ENCODE measurements around the gene SLC25A53.

DNA sequence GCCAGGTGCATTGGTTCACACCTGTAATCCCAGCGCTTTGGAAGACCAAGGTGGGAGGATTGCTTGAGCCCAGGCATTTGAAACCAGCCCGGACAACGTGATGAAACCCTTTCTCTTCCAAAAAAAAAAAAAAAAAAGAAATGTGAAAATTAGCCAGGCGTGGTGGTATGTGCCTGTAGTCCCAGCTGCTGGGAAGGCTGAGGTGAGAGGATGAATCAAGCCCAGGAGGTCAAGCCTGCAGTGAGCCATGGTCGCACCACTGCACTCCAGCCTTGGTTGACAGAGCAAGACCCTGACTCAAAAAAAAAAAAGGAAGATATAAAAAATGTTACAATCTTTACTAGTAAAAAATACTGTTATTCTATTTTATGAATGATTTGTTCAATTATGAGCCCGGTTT, 15.3 kb upstream of the SLC25A53 start:
- TF ChIP-seq, protein P1, sequence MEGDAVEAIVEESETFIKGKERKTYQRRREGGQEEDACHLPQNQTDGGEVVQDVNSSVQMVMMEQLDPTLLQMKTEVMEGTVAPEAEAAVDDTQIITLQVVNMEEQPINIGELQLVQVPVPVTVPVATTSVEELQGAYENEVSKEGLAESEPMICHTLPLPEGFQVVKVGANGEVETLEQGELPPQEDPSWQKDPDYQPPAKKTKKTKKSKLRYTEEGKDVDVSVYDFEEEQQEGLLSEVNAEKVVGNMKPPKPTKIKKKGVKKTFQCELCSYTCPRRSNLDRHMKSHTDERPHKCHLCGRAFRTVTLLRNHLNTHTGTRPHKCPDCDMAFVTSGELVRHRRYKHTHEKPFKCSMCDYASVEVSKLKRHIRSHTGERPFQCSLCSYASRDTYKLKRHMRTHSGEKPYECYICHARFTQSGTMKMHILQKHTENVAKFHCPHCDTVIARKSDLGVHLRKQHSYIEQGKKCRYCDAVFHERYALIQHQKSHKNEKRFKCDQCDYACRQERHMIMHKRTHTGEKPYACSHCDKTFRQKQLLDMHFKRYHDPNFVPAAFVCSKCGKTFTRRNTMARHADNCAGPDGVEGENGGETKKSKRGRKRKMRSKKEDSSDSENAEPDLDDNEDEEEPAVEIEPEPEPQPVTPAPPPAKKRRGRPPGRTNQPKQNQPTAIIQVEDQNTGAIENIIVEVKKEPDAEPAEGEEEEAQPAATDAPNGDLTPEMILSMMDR (IDR thresholded peaks at IDR 0.05), result no peak
- TF ChIP-seq HOXB5 (CRISPR knock-in tag; IDR thresholded peaks at IDR 0.05) (no peak), CHD2 (IDR thresholded peaks at IDR 0.05; ENCODE audit: low read length, partially characterized antibody) (no peak), CBX2 (IDR thresholded peaks at IDR 0.05; ENCODE audit: borderline replicate concordance, low read depth) (no peak), MYC (IDR thresholded peaks at IDR 0.05; ENCODE audit: borderline replicate concordance, low read length) (no peak), BCL3 (IDR thresholded peaks at IDR 0.05) (no peak), RAD21 (conservative IDR thresholded peaks at IDR 0.05 in 1 of 2, IDR thresholded peaks at IDR 0.05 in 1 of 2) (no peak), RFX5 (IDR thresholded peaks at IDR 0.05) (no peak), MAZ (IDR thresholded peaks at IDR 0.05; ENCODE audit: borderline replicate concordance, low read depth, low read length) (no peak)

Data from A549 (cell line).